Effector CD8-positive, alpha-beta T cell (primary cell): ENCODE results near the gene TUBA4A.
A peak's percentile ranks its signal among the peaks of the same experiment; 100 is the strongest.

Source experiments
- DNase-seq: peaks from one replicate; lab custom pipeline; 2025; lab: John Stamatoyannopoulos, UW

Gene TUBA4A

DNA sequence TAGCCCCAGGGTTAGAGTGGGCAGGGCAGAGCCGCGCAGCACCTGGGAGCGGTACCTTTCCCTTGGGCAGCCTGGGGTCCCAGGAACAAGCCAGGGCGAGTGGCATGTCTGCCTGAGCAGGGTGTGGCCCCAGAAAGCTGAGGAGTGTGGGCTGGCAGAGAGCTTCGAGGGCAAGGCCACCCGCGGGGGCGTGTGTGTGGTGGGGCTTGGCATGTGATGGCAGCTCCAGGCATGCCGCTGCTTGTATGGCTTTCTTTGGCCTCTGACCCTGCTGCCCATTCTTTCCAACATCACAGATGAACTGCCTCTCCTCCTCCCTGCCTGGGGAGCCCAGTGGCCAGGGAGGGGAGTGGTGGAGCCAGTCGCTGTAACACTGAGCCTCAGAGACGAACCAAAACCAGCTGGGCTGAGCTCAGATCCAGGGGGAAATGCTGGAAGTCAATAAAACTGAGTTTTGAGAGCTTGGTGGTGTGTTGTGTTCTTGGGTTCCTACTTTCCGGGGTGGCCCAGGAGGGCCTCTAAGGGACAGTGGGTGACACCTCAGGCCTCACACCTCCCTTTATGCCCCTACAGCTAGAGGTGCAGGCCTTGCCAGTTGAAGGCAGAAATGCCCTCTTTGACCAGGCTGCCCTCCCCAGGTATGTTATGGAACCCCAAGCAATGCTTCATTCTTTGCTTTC lies 32.9 kb upstream of the TUBA4A start:
- no peak for DNase-seq

DNA sequence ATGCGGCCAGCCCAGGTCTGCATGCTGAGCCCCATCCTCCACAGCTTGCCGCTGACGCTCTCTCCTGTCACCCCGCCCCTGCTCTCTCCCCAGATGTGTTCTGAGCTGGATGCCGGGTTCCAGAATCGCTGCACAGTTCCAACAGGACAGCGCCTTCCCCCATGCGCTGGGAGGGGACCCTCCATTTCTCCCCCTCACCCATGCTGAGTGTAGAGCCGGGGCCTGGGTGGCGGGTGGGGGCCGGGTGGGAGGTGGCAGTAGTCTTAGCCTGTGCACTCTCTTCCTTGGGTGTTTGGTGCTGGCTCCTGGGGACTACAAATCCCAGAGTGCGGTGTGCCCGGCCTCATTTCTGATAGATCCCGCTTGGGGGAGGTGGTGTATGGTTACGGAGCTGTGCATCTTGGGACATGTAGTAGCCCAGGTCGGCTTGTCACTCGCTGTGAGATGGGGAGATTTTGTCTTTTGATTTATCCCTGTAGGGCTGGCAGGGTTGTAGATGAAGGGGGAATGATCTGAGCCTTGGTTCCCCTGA lies 32.2 kb upstream of the TUBA4A start:
- DNase-seq, result no peak

GRCh38 chr2:219285373-219285735 lies 31.6 kb upstream of the TUBA4A start:
- DNase-seq, result no peak

GRCh38 chr2:219284501-219285372 lies 31.0 kb upstream of the TUBA4A start:
- no peak for DNase-seq

- no peak for DNase-seq
Measured at GRCh38 chr2:219282943-219283581, 29.3 kb upstream of the TUBA4A start.

DNA sequence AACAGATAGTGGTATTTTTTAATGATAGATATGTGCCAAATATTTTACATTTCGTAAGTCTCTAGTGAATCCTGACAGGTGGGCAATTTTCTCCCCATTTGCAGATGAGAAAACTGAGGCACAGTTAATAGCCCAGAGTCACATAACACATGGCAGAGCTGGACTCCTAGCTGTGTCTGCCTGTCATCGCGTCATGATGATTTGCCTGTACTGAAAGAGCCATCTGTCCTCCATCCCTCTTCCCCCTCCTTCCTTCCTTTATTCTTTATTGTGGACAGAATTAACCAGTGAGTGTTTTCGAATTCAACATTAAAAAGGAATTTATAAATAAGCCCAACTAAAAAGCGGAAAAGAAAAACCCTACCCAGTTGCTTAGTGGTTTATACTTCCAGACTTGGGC lies 28.7 kb upstream of the TUBA4A start:
- no peak for DNase-seq

DNA sequence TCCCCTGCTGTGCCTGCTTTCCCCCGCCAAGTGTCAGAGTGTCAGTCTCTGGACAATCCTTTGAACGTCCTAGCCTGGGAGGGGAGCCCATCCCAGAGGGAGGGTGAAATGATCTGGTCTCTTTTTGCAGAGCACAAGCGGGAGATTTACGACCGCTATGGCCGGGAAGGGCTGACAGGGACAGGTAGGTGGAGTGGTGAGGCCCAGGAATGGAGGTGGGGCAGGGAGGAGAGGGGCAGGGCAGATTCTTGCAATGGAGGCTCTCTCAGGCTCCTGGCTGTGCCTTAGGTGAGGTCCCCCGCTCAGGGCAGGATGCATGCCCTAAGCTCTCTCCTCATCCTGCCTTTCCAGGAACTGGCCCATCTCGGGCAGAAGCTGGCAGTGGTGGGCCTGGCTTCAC lies 27.9 kb upstream of the TUBA4A start:
- no peak for DNase-seq

- DNase-seq, result no peak
Measured at GRCh38 chr2:219280651-219281050, 26.9 kb upstream of the TUBA4A start.

- no peak for DNase-seq
Measured at GRCh38 chr2:219279916-219280516, 26.3 kb upstream of the TUBA4A start.

- DNase-seq, result peak; percentile 96
Measured at GRCh38 chr2:219279151-219279915, 25.6 kb upstream of the TUBA4A start, which contains the start of gene DNAJB2. TSS of gene DNAJB2 (plus strand) at chr2:219279366. CDS start at chr2:219279834, 468 bp downstream.

- no peak for DNase-seq
Measured at GRCh38 chr2:219278655-219279150, 25.0 kb upstream of the TUBA4A start.

GRCh38 chr2:219277703-219278654 lies 24.3 kb upstream of the TUBA4A start:
- DNase-seq, result peak; percentile 64

DNA sequence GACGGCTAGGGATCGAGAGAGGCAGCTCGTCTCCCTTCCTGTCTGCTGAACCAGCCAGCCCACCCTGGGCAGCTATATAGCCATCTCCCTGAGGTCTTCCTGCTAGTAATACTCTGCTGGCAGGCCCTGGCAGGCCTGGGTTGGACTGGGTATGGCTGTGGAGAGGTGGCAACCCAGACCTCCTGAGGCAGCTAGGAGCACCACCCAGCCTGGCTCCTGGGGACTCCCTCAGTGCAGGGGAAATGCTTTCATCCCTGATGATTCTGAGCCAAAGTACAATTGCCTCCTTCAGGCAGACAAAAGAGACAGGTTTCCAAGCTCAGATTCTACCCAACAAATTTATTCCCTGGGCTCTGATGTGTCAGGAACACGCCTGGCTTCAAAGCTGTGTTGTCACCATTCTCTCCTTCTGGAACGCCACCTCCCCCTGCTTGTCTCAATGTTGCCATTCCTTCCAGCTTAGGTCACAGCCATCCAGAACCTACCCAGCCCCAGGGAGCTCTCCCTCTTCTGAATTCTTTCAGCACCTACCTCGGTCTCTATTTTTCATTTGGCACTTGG lies 20.7 kb upstream of the TUBA4A start:
- no peak for DNase-seq

DNA sequence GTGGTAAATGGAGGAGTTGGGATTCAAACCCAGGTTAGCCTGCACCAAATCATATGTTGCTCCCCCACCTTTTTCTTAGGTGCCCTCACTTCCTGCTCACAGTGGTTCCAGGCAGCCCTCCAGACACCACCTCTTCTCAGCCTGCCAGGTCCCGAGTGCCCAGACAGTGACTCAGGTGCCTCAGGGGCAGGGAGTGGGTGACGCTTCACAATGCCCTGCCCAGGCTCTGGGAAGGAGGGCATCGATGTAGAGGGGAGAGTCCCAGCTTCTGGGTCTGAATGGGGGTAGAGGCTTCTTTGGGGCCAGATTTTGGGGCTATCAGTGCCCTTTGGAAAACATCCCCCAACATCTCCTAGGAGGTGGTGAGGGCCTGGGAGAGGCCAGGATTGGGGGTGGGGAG lies 20.2 kb upstream of the TUBA4A start:
- DNase-seq, result no peak

GRCh38 chr2:219272995-219273394 lies 19.3 kb upstream of the TUBA4A start:
- DNase-seq, result no peak

- DNase-seq, result no peak
Measured at GRCh38 chr2:219272356-219272755, 18.6 kb upstream of the TUBA4A start.

- no peak for DNase-seq
Measured at GRCh38 chr2:219271021-219271420, 17.3 kb upstream of the TUBA4A start.

DNA sequence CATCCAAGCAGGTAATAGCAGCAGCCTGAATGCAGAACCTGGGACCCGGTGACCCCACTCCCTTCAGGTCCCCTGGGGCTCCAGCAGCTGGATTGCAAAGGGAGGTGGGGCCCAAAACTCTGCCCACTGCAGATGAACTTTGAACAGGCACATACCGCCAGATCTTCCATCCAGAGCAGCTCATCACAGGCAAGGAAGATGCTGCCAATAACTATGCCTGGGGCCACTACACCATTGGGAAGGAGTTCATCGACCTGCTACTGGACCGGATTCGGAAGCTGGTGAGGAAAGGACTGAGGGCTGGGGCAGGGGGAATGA lies 16.3 kb upstream of the TUBA4A start:
- no peak for DNase-seq

DNA sequence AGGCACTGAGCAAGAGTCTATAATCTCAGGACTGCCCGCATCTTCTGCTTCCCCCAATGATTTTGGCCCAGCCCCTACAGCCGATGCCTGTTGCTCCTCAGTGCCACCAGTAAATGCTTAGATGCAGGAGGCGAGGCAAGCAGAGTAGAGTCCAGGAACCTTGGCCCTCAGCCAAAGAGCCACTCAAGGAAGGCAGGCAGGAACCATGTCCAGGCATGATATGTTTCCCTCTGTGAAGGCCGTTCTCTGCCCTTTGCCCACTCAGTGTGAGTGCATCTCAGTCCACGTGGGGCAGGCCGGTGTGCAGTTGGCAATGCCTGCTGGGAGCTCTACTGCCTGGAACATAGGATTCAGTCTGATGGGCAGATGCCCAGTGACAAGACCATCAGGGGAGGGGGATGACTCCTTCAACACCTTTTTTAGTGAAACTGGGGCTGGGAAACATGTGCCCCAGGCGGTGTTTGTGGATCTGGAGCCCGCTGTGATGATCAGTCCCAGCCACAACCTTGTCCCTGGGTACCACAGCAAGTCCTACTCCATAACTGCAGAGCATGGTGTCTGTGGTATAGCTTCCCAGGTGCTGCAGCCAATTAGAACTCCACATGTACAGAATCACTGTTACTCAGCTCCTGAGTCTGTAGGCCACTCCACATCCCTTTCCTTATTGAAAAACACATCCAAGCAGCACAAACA lies 15.8 kb upstream of the TUBA4A start:
- DNase-seq, result no peak
